Stimulated activated CD8-positive, alpha-beta memory T cell treated with anti-CD3 and anti-CD28 coated beads, Interleukin-15, amount 100 ng/mL, for 24 hours (primary cell): ENCODE results near the gene NINJ1.

Source experiments
- DNase-seq: peaks from one replicate; pipeline ENCODE4 v3.0.0-alpha.2; 2020; ENCODE audit warnings: low read depth

Gene NINJ1

GRCh38 chr9:93132287-93132927, 1.6 kb downstream of the NINJ1 start:
- DNase-seq: no peak

DNA sequence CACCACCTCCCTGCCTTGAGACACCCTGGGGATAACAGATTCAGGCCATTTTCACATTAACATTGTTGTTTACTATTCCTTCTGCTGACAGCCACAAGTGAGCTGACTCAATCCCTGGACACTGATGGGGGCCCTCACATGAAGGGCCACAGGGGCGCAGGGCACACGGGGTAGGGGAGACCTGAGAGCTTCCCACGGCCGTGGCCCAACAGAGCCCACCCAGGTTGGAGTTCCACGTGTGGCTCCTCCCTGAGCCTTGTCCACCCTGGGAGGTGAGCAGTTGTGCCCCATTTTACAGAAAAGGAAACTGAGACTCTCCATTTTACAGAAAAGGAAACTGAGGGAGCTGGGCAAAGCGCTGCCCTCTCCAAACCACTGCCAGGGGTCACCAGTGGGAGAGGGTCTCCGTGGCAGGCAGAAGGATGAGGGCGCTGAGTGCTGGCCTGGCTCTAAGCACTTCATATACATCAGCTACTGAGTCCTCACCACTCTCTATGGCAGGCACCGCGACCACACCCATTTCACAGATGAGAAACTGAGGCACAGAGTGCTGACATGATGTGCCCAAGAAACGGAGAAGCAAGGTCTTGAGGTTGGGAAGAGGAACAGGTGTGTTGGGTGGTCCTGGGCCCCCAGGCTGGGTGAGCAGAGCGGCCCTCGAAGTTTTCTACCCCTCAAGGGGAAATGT, 2.3 kb downstream of the NINJ1 start:
- no peak for DNase-seq

DNA sequence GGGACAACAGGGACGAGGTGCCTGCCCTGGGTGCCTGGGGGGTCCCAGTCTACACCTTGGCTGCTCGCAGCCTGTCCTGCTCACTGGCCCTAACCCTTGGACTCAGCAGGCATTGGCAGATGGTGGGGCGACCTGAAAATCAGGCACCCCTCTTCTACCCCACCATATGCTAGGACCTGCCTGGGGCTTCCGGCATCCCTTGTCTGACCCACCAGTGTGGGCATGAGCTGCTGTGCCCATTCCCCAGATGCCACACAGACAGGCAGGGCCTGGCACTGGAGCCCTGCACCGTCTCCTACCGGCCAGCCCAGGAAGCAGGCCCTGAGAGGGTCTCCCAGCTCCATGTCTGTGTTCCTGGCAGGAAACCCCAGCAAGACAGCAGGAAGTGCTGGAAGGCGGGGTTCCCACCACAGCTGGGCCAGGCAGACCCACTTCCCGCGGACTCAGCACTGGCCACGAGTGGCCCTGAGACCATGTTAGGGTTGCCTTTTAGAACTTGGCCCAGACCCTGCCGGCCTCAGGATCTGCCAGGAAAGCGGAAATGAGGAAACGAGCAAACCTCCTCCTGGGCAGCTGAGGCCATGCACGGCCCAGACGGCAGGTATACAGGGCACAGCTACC, 3.1 kb downstream of the NINJ1 start:
- no peak for DNase-seq

- DNase-seq: no peak
Observed at GRCh38 chr9:93129691-93130500, 4.2 kb downstream of the NINJ1 start.

GRCh38 chr9:93129286-93129685, 4.8 kb downstream of the NINJ1 start:
- DNase-seq: no peak

- DNase-seq: no peak
Observed at GRCh38 chr9:93128715-93129224, 5.3 kb downstream of the NINJ1 start.

GRCh38 chr9:93128011-93128714, 5.9 kb downstream of the NINJ1 start:
- DNase-seq: no peak

DNA sequence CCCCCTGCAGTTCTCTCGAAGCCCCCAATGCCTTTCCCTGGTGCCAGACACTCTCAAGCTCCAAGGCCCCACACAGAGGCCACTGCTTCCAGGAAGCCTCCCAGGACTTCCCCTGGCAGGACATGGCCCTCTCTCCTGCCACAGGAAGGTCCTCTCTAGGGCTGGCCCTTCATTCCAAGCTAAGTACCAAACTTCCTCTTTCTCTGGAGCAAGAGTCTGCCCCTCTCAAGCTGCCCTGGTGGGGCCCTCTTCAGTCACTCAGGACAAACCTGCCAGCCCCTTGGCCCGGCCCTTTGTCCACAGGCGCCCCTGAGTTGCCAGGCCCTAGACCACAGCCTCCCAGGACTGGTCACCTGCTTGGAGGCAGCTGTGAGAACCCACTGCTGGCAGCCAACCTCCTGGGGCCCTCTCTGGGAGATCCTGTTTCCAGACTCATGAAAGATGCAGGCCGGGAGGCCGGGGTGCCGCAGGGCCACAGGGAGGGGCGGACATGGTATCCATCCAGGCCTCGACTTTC, 6.6 kb downstream of the NINJ1 start:
- no peak for DNase-seq

GRCh38 chr9:93126825-93127368, 7.2 kb downstream of the NINJ1 start:
- DNase-seq: no peak

GRCh38 chr9:93126151-93126781, 7.8 kb downstream of the NINJ1 start:
- no peak for DNase-seq

- no peak for DNase-seq
Observed at GRCh38 chr9:93125331-93125894, 8.6 kb downstream of the NINJ1 start.

DNA sequence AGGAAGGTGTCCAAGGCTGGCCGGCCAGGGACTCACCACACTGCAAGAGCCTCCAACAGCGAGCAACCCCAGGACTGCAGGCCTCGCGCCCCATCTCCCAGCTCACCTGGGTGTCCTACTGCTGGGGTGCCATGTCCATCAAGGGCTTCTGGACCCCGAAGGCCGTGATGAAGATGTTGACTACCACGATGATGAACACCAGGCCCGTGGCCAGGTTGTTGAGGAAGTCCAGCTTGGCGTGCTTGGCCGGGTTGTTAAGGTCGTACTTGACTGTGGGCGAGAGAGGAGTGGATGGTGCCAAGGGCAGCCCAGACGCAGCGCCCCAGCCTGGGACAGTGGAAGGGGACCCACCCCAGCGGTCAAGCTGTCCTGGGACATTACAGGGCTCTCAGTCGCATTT, 9.3 kb downstream of the NINJ1 start:
- no peak for DNase-seq

DNA sequence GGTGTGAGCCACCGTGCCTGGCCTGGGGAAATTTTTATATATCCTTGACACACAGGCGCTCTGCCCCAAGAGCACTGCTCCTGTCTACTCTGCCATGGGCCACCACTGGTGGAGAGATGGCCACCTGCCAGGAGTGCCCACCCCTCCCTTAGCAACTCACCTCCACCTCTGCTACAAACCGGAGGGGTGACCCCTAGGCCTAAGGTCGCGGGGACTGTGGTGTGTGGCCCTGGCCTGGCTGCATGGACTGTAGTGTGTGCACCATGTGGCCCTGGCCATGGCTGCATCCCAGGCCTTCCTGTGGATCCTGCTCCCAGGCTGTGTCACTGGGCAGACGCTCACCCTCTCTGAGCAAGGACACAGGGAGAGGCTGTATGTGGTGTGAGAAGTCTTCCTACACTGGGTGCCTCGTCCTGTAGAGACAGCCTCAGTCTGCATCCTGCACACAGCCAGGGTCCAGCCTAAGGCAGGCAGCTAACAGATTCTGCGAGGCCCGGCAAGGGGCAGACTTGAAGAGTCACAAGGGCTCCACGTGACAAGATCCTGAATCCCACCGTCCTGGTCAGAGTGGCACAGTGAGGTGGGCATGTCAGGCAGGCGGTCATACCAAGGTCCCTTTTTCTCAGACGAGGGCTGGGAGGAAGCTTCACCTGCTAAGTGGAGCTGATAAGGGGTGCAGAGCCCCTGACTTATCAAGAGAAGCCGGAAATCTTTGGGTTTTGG, 10.3 kb downstream of the NINJ1 start:
- no peak for DNase-seq

- DNase-seq: no peak
Observed at GRCh38 chr9:93122721-93123221, 11.3 kb downstream of the NINJ1 start.

- DNase-seq: no peak
Observed at GRCh38 chr9:93121316-93122241, 12.5 kb downstream of the NINJ1 start.

GRCh38 chr9:93120846-93121315, 13.2 kb downstream of the NINJ1 start:
- DNase-seq: no peak

DNA sequence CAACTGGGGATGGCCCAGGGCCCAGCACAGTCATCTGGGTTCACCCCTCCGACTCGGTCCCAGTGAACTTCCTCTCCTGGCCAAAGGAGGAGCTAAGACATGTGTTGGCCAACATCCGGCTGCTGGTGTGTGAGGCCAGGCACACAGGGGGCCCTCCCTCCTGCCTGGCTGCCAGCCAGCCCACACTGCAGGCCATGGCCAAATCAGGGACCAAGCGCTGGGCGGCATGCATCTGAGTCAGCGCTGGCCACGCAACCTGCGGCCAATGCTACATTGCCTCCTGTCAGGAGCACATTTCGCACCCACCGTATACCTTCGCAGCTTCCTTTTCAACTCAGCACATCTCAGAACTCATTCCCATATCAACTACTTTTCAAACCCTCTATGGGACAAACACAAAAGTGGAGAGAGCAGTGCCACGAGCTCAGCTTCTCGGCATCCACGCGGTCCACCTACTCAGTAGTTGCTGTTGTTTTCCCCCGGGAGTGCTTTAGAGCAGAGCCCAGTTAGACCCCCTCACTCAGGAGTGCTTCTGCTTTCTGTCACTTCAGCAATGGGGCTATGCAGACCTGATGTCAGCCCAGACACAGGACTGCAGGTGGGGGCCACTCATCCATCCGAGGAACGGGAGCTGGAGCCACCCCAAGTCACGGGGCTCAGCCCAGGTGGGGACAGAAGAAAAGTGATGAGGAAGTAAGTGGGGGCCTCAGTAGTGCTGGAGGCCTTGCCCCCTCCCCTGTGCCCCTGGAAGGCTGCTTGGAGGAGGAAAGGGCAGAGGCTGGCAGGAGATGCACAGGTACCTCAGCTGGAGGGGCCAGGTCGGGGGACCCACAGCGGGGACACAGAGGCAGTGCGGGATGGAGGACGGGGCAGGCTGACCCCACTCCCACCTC, 13.9 kb downstream of the NINJ1 start:
- DNase-seq: no peak

DNA sequence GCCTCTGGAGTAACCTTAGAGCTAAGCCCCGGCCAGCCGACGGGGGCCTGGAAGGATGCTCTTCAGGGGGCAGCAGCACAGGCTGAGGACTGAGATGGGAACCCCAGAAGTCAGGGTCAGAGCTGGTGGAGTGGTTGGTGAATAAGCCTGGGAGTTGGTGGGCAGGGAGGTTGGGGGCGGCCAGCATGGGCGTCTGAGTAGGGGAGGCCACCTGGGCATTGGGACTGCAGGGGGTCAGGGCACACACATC, 14.4 kb downstream of the NINJ1 start:
- DNase-seq: no peak
